HL-60 (cell line): ENCODE data around the gene ABL2.

ENCODE experiments used
- CTCF ChIP-seq: IDR thresholded peaks from one replicate; pipeline ENCODE4 v1.5.1; 2011; ENCODE audit warnings: low read length, control low read depth, inconsistent platforms; ENCODE audit not compliant: insufficient read depth
- GABPA ChIP-seq: IDR thresholded peaks from 2 replicates; pipeline ENCODE4 v1.6.1; 2012; ENCODE audit warnings: low read depth

- TF ChIP-seq GABPA, result no peak
- no peak for TF ChIP-seq CTCF
Observed at GRCh38 chr1:179142889-179143299, 86.6 kb downstream of the ABL2 start.
